DND-41 (cell line): ENCODE results near the gene NGLY1.

ENCODE experiments used
- EZH2 ChIP-seq: IDR thresholded peaks from 3 replicates; pipeline ENCODE4 v1.6.1; 2012; ENCODE audit warnings: borderline replicate concordance, low read depth, mild to moderate bottlenecking, moderate library complexity, low read length, inconsistent platforms; ENCODE audit not compliant: severe bottlenecking
- TF ChIP-seq, protein P1 (sequence below): IDR thresholded peaks from 2 replicates; pipeline ENCODE4 v1.5.1; 2012; ENCODE audit warnings: borderline replicate concordance, low read length, moderate library complexity, mild to moderate bottlenecking; ENCODE audit not compliant: poor library complexity, severe bottlenecking; ENCODE audit errors: extremely low read depth

DNA sequence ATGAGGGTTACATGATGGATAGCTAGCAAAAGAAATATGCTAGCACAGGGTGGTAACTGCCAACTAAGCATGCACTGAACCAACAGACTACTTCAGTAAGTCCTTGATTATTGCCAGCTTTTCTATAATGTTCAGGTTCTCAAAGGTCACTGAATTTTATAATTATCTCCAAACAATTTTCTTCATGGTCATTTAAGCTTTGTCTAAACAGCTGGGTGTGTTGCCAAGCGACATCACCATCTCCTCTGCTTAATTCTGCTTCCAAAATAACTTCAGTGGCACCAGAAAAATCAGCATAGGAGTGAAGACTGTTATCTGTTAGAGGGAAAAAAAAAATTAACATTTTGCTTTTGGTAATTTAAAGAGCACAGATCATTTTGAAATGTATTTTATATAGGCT, 63.9 kb downstream of the NGLY1 start:
- TF ChIP-seq, protein P1, sequence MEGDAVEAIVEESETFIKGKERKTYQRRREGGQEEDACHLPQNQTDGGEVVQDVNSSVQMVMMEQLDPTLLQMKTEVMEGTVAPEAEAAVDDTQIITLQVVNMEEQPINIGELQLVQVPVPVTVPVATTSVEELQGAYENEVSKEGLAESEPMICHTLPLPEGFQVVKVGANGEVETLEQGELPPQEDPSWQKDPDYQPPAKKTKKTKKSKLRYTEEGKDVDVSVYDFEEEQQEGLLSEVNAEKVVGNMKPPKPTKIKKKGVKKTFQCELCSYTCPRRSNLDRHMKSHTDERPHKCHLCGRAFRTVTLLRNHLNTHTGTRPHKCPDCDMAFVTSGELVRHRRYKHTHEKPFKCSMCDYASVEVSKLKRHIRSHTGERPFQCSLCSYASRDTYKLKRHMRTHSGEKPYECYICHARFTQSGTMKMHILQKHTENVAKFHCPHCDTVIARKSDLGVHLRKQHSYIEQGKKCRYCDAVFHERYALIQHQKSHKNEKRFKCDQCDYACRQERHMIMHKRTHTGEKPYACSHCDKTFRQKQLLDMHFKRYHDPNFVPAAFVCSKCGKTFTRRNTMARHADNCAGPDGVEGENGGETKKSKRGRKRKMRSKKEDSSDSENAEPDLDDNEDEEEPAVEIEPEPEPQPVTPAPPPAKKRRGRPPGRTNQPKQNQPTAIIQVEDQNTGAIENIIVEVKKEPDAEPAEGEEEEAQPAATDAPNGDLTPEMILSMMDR: no peak
- no peak for TF ChIP-seq EZH2
